DND-41 (cell line): ENCODE results near the gene RIMS3.

Experiments used
- ATAC-seq: fragments of 200-7000 bp; cut with Tn5 transposase; 3 replicates; pipeline ENCODE4 v1.9.1; 2021; ENCODE audit warnings: low read depth; ENCODE audit not compliant: insufficient read depth
- DNase-seq: peaks from one replicate; pipeline ENCODE4 v3.0.0-alpha.2; 2020
- H2AFZ ChIP-seq: 2 replicates; pipeline ENCODE4 v1.6.0; 2012; ENCODE audit warnings: low read depth, low read length
- H3K27ac ChIP-seq: 2 replicates; pipeline ENCODE4 v1.5.1; 2012; ENCODE audit warnings: low read length, inconsistent platforms
- H3K27me3 ChIP-seq: fragments of 200-600 bp; sonication (generic); 2 replicates; pipeline ENCODE4 v1.6.0; 2012; ENCODE audit warnings: low read length, mild to moderate bottlenecking, inconsistent platforms; ENCODE audit not compliant: insufficient read depth, poor library complexity
- H3K36me3 ChIP-seq: 2 replicates; pipeline ENCODE4 v1.5.1; 2012; ENCODE audit warnings: low read length, inconsistent platforms; ENCODE audit not compliant: insufficient read depth
- H3K4me1 ChIP-seq: 2 replicates; pipeline ENCODE4 v1.5.1; 2012; ENCODE audit warnings: mild to moderate bottlenecking, low read length; ENCODE audit not compliant: insufficient read depth
- H3K4me2 ChIP-seq: 2 replicates; pipeline ENCODE4 v1.6.0; 2012; ENCODE audit warnings: mild to moderate bottlenecking, moderate library complexity, low read length, inconsistent platforms; ENCODE audit not compliant: insufficient read depth
- H3K4me3 ChIP-seq, 2 experiments: fragments of 200-600 bp in 1 of 2; shearing (Covaris generic) in 1 of 2; 2 replicates each; pipeline ENCODE4 v1.5.1; 2012 to 2016; ENCODE audit warnings: inconsistent platforms in 2 of 2, low read length in 2 of 2, mild to moderate bottlenecking in 2 of 2, low read depth in 1 of 2, moderate library complexity in 1 of 2
- H3K79me2 ChIP-seq: 2 replicates; pipeline ENCODE4 v1.6.0; 2012; ENCODE audit warnings: low read length, inconsistent platforms; ENCODE audit not compliant: insufficient read depth
- H3K9ac ChIP-seq: 2 replicates; pipeline ENCODE4 v1.6.0; 2012; ENCODE audit warnings: low read depth, mild to moderate bottlenecking, inconsistent platforms, low read length, moderate library complexity
- H3K9me3 ChIP-seq: 2 replicates; pipeline ENCODE4 v1.5.1; 2012; ENCODE audit warnings: low read length, moderate library complexity, mild to moderate bottlenecking, inconsistent platforms; ENCODE audit not compliant: insufficient read depth, severe bottlenecking
- H4K20me1 ChIP-seq: 2 replicates; pipeline ENCODE4 v1.6.0; 2012; ENCODE audit warnings: low read length; ENCODE audit not compliant: insufficient read depth
- EZH2 ChIP-seq: IDR thresholded peaks from 3 replicates; pipeline ENCODE4 v1.6.1; 2012; ENCODE audit warnings: borderline replicate concordance, low read depth, mild to moderate bottlenecking, moderate library complexity, low read length, inconsistent platforms; ENCODE audit not compliant: severe bottlenecking
- TF ChIP-seq, protein P1 (sequence below): IDR thresholded peaks from 2 replicates; pipeline ENCODE4 v1.5.1; 2012; ENCODE audit warnings: borderline replicate concordance, low read length, moderate library complexity, mild to moderate bottlenecking; ENCODE audit not compliant: poor library complexity, severe bottlenecking; ENCODE audit errors: extremely low read depth

RIMS3 gene

GRCh38 chr1:40668769-40669525, 3.5 kb upstream of the RIMS3 start:
- Histone ChIP-seq H3K36me3 (no peaks in the 10 kb centered on the region), H3K4me3 (peak overlapping the region in 1 of 2 experiments; percentile 53; a peak in 2 of 4 replicates), H3K9me3 (no peaks in the 10 kb centered on the region), H3K27me3 (no peaks in the 10 kb centered on the region), H3K4me1 (peaks cover 43% of the 10 kb centered on the region), H3K79me2 (no peaks in the 10 kb centered on the region; the same call in 1 of the 2 replicates), H4K20me1 (peaks cover 3% of the 10 kb centered on the region; the same call in 1 of the 2 replicates), H3K4me2 (peak overlapping the region; percentile 73), H2AFZ (peak overlapping the region; percentile 43), H3K27ac (peak overlapping the region; percentile 45; the same call in 1 of the 2 replicates), H3K9ac (no peak overlapping the region)
- ATAC-seq = peak; percentile 77
- peak; percentile 88 for DNase-seq
- TF ChIP-seq, protein P1, sequence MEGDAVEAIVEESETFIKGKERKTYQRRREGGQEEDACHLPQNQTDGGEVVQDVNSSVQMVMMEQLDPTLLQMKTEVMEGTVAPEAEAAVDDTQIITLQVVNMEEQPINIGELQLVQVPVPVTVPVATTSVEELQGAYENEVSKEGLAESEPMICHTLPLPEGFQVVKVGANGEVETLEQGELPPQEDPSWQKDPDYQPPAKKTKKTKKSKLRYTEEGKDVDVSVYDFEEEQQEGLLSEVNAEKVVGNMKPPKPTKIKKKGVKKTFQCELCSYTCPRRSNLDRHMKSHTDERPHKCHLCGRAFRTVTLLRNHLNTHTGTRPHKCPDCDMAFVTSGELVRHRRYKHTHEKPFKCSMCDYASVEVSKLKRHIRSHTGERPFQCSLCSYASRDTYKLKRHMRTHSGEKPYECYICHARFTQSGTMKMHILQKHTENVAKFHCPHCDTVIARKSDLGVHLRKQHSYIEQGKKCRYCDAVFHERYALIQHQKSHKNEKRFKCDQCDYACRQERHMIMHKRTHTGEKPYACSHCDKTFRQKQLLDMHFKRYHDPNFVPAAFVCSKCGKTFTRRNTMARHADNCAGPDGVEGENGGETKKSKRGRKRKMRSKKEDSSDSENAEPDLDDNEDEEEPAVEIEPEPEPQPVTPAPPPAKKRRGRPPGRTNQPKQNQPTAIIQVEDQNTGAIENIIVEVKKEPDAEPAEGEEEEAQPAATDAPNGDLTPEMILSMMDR = peak; percentile 94
- TF ChIP-seq EZH2 = no peak

GRCh38 chr1:40664791-40665190, 691 bp downstream of the RIMS3 start:
- H3K27me3 ChIP-seq = no peaks in the 10 kb centered on the region
- peaks cover 17% of the 10 kb centered on the region for H3K79me2 ChIP-seq
- peak overlapping the region; percentile 95 for H3K4me2 ChIP-seq
- H4K20me1 ChIP-seq = peaks cover 32% of the 10 kb centered on the region
- H3K27ac ChIP-seq = peak overlapping the region; percentile 94
- peak overlapping the region; percentile 63 for H3K9ac ChIP-seq
- H3K9me3 ChIP-seq = no peaks in the 10 kb centered on the region
- H3K4me1 ChIP-seq = peaks cover 72% of the 10 kb centered on the region
- ATAC-seq (no peak), DNase-seq (peak; percentile 10)
- H3K4me3 ChIP-seq = peak overlapping the region; percentile 61 to 81; a peak in 3 of 4 replicates
- H3K36me3 ChIP-seq = no peaks in the 10 kb centered on the region
- no peak for TF ChIP-seq EZH2
- TF ChIP-seq, protein P1 = no peak
- H2AFZ ChIP-seq = no peak overlapping the region

- Histone ChIP-seq H3K36me3 (no peaks in the 10 kb centered on the region), H3K4me2 (peak overlapping the region; percentile 95), H4K20me1 (peaks cover 37% of the 10 kb centered on the region), H3K9me3 (no peaks in the 10 kb centered on the region), H3K27me3 (no peaks in the 10 kb centered on the region), H3K27ac (peak overlapping the region; percentile 94), H3K4me1 (peaks cover 68% of the 10 kb centered on the region), H2AFZ (no peak overlapping the region), H3K79me2 (peaks cover 17% of the 10 kb centered on the region), H3K4me3 (peak overlapping the region in 1 of 2 experiments; percentile 81; a peak in 2 of 4 replicates), H3K9ac (peak overlapping the region; percentile 63)
- DNase-seq (peak; percentile 37), ATAC-seq (no peak)
- TF ChIP-seq EZH2 = no peak
- TF ChIP-seq, protein P1 = no peak
These were observed 1.3 kb downstream of the RIMS3 start for GRCh38 chr1:40664167-40664537.
